COLO668 (cell line): ENCODE data around the gene ITCH.

Experiments used
- DNase-seq: peaks from one replicate; lab custom pipeline; 2025; ENCODE audit not compliant: unreplicated experiment; lab: John Stamatoyannopoulos, UW

The ITCH gene

GRCh38 chr20:34526466-34526865 lies 163.4 kb downstream of the ITCH start:
- DNase-seq = no peak

GRCh38 chr20:34527016-34527415 lies 163.9 kb downstream of the ITCH start:
- no peak for DNase-seq

GRCh38 chr20:34528921-34529297 lies 165.8 kb downstream of the ITCH start:
- DNase-seq = no peak

- DNase-seq = no peak
Measured at GRCh38 chr20:34529742-34530141, 166.7 kb downstream of the ITCH start.

GRCh38 chr20:34530342-34530741 lies 167.3 kb downstream of the ITCH start:
- DNase-seq = no peak

GRCh38 chr20:34531608-34532265 lies 168.7 kb downstream of the ITCH start:
- DNase-seq = no peak

- no peak for DNase-seq
Measured at GRCh38 chr20:34532320-34532719, 169.2 kb downstream of the ITCH start.

- DNase-seq = no peak
Measured at GRCh38 chr20:34532756-34533155, 169.7 kb downstream of the ITCH start.

- no peak for DNase-seq
Measured at GRCh38 chr20:34534391-34535165, 171.5 kb downstream of the ITCH start.

- no peak for DNase-seq
Measured at GRCh38 chr20:34535301-34535840, 172.3 kb downstream of the ITCH start.

- DNase-seq = no peak
Measured at GRCh38 chr20:34535857-34536256, 172.8 kb downstream of the ITCH start.

GRCh38 chr20:34536798-34537394 lies 173.8 kb downstream of the ITCH start:
- peak; percentile 41 for DNase-seq

GRCh38 chr20:34537651-34538050 lies 174.6 kb downstream of the ITCH start:
- no peak for DNase-seq

GRCh38 chr20:34538671-34539123 lies 175.6 kb downstream of the ITCH start:
- DNase-seq = peak; percentile 56

- no peak for DNase-seq
Measured at GRCh38 chr20:34539756-34540155, 176.7 kb downstream of the ITCH start.

- DNase-seq = no peak
Measured at GRCh38 chr20:34540596-34541263, 177.7 kb downstream of the ITCH start.

GRCh38 chr20:34541264-34541901 lies 178.3 kb downstream of the ITCH start:
- no peak for DNase-seq

- DNase-seq = no peak
Measured at GRCh38 chr20:34541917-34542316, 178.8 kb downstream of the ITCH start.

GRCh38 chr20:34542439-34542838 lies 179.4 kb downstream of the ITCH start:
- DNase-seq = no peak

GRCh38 chr20:34543463-34544056 lies 180.5 kb downstream of the ITCH start:
- DNase-seq = no peak
